Measurements from ENCODE around the gene OR2T8.

DNA sequence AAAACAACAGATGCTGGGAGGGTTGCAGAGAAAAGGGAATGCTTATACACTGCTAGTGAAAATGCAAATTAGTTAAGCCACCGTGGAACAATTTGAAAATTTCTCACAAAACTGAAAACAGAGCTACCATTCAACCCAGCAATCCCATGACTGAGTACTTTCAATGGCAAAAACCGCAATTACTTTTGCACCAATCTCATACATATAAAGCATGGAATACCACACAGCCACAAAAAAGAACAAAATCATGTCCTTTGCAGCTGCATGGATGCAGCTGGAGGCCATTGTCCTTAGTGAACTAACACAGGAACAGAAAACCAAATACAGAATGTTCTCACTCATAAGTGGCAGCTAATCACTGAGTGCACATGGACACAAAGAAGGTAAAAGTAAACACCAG, 6.3 kb upstream of the OR2T8 start:
- TF ChIP-seq, protein P1, sequence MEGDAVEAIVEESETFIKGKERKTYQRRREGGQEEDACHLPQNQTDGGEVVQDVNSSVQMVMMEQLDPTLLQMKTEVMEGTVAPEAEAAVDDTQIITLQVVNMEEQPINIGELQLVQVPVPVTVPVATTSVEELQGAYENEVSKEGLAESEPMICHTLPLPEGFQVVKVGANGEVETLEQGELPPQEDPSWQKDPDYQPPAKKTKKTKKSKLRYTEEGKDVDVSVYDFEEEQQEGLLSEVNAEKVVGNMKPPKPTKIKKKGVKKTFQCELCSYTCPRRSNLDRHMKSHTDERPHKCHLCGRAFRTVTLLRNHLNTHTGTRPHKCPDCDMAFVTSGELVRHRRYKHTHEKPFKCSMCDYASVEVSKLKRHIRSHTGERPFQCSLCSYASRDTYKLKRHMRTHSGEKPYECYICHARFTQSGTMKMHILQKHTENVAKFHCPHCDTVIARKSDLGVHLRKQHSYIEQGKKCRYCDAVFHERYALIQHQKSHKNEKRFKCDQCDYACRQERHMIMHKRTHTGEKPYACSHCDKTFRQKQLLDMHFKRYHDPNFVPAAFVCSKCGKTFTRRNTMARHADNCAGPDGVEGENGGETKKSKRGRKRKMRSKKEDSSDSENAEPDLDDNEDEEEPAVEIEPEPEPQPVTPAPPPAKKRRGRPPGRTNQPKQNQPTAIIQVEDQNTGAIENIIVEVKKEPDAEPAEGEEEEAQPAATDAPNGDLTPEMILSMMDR (IDR thresholded peaks at IDR 0.05): no peak
- TF ChIP-seq EP300 (IDR thresholded peaks at IDR 0.05; ENCODE audit: low read depth) (no peak), POLR2A (IDR thresholded peaks at IDR 0.05) (no peak), POLR2AphosphoS5 (IDR thresholded peaks at IDR 0.05) (no peak)

Measured in transverse colon (tissue), 4 donors.